Kidney (tissue), 14 donors: ENCODE data around the gene GSK3A. TPM values are rescaled to one million over a fixed set of nuclear protein-coding genes. Genes with fewer than 3 reads are reported as not detected.
A peak's percentile ranks its signal among the peaks of the same experiment; 100 is the strongest.

Source experiments
- DNase-seq, 5 donors: peaks; one replicate each; pipeline ENCODE4 v3.0.0-alpha.2; 2013 to 2020
- FAIRE-seq: peaks from 2 replicates; lab custom pipeline; 2012; peaks lifted over from hg19 to GRCh38; lab: Jason Lieb, UNC
- H3K27ac ChIP-seq, 2 donors: one replicate each; pipeline ENCODE4 v1.7.0; 2013; ENCODE audit warnings: low read depth in 2 of 2, low read length in 2 of 2, inconsistent platforms in 1 of 2
- H3K27me3 ChIP-seq: one replicate; pipeline ENCODE4 v1.7.1; 2013; ENCODE audit warnings: low read length, inconsistent platforms; ENCODE audit not compliant: control insufficient read depth, insufficient read depth
- H3K36me3 ChIP-seq, 3 donors: one replicate each; pipeline versions ENCODE4 v1.7.0 to v1.7.1; 2013; ENCODE audit warnings: low read length in 3 of 3, control low read depth in 1 of 3, inconsistent platforms in 1 of 3; ENCODE audit not compliant: insufficient read depth in 3 of 3, control insufficient read depth in 2 of 3
- H3K4me1 ChIP-seq, 3 donors: one replicate each; pipeline versions ENCODE4 v1.7.0 to v1.7.1; 2013; ENCODE audit warnings: low read length in 3 of 3, inconsistent platforms in 1 of 3, low read depth in 1 of 3; ENCODE audit not compliant: control insufficient read depth in 2 of 3, insufficient read depth in 2 of 3
- H3K4me3 ChIP-seq, 3 donors: one replicate each; pipeline versions ENCODE4 v1.7.0 to v1.8.1; 2013; ENCODE audit warnings: low read length in 3 of 3, control low read depth in 1 of 3, inconsistent platforms in 1 of 3
- H3K9ac ChIP-seq, 3 donors: one replicate each; pipeline versions ENCODE4 v1.7.0 to v1.7.1; 2013; ENCODE audit warnings: low read length in 3 of 3, control low read depth in 1 of 3, inconsistent platforms in 1 of 3
- H3K9me3 ChIP-seq, 3 donors: one replicate each; pipeline versions ENCODE4 v1.7.0 to v1.7.1; 2013; ENCODE audit warnings: low read length in 3 of 3, control low read depth in 1 of 3, inconsistent platforms in 1 of 3; ENCODE audit not compliant: control insufficient read depth in 2 of 3, insufficient read depth in 1 of 3
- intact Hi-C: fragments of 100-400 bp; cut with DNase I; formaldehyde crosslinking; loops from one replicate; pipeline ENCODE4 v1.11.1; 2022
- polyA plus RNA-seq: library from polyadenylated mRNA; stranded (reverse); fragments of 350-450 nt; fragmentation: Illumina TruSeq; extraction: RNeasy Lipid Tissue Mini Kit (QIAGEN cat#74804); gene quantifications from one replicate; pipeline ENCODE4 v1.2.3, GENCODE V29; 2014; ENCODE audit warnings: low read depth, low replicate concordance; ENCODE audit not compliant: insufficient read depth
- total RNA-seq: library from RNA; stranded (reverse); fragmentation: NEBNext Ultra II Directional; extraction: Animal tissue kit (Norgen Biotek cat#: 25700); gene quantifications from one replicate; pipeline ENCODE4 v1.2.1, GENCODE V29; 2021
- TF ChIP-seq, protein P1 (sequence below): IDR thresholded peaks from 3 replicates; pipeline ENCODE4 v1.5.1; 2012; ENCODE audit warnings: mild to moderate bottlenecking, moderate library complexity, borderline replicate concordance; ENCODE audit not compliant: insufficient read depth; ENCODE audit errors: extremely low read depth
- donor health status: control.
- donor health status: control.
- donor health status: control.
- donor health status: control.
- donor health status: control.
- donor health status: DM: yes; HTN: yes; CAD: no.
- donor health status: Normal renal cell carcinoma (clear cell type).

The GSK3A gene
- total and polyA plus RNA-seq, 2 donors from 2014 or later = 39.2 to 57.3 TPM

DNA sequence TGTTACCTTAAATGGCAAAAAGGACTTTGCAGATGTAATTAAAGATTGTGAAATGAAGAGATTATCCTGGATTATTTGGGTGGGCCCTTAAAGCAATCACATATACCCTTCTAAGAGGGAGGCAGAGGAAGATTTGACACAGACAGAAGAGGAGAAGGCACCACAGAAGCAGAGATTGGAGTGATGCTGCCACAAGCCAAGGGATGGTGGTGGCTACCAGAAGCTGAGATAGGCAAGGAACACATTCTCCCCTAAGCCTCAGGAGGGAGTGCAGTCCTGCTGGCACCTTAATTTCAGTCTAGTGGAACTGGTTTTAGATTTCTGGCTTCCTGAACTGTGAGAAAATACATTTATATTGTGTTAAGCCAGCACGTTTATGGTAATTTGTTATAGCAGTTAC, 49.1 kb downstream of the GSK3A start:
- H3K27me3 ChIP-seq = no peaks in the 10 kb centered on the region
- no peaks in the 10 kb centered on the region for H3K4me1 ChIP-seq
- no peaks in the 10 kb centered on the region for H3K9me3 ChIP-seq
- TF ChIP-seq, protein P1, sequence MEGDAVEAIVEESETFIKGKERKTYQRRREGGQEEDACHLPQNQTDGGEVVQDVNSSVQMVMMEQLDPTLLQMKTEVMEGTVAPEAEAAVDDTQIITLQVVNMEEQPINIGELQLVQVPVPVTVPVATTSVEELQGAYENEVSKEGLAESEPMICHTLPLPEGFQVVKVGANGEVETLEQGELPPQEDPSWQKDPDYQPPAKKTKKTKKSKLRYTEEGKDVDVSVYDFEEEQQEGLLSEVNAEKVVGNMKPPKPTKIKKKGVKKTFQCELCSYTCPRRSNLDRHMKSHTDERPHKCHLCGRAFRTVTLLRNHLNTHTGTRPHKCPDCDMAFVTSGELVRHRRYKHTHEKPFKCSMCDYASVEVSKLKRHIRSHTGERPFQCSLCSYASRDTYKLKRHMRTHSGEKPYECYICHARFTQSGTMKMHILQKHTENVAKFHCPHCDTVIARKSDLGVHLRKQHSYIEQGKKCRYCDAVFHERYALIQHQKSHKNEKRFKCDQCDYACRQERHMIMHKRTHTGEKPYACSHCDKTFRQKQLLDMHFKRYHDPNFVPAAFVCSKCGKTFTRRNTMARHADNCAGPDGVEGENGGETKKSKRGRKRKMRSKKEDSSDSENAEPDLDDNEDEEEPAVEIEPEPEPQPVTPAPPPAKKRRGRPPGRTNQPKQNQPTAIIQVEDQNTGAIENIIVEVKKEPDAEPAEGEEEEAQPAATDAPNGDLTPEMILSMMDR = no peak
- H3K4me3 ChIP-seq = no peak overlapping the region
- H3K36me3 ChIP-seq = peaks cover 0 to 6% (median 0%) of the 10 kb centered on the region in 3 donors
- FAIRE-seq = no peak
- DNase-seq = peak in 1 of 5 donors; percentile 9
- H3K9ac ChIP-seq = no peak overlapping the region
- intact Hi-C loops = no loop called here
- H3K27ac ChIP-seq = no peak overlapping the region

DNA sequence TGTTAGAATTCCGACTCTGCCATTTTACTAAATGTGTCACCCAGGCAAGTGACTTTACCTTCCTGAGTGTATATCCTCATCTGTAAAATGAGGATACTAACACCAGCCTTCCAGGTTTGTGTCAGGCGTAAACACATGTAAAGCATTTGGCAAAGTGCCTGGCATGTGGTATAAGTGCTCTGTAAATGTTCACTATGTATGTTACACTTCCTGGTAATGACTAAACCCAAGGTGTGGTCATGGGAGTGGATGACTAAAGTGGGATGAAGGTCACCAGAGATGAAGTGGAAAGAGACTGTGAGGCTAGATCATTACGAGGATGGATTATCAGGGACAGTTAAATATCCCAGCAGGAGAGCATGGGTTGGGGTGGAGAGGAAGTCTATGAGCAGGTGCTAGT, 50.5 kb downstream of the GSK3A start:
- TF ChIP-seq, protein P1 = no peak
- no peak for FAIRE-seq

DNA sequence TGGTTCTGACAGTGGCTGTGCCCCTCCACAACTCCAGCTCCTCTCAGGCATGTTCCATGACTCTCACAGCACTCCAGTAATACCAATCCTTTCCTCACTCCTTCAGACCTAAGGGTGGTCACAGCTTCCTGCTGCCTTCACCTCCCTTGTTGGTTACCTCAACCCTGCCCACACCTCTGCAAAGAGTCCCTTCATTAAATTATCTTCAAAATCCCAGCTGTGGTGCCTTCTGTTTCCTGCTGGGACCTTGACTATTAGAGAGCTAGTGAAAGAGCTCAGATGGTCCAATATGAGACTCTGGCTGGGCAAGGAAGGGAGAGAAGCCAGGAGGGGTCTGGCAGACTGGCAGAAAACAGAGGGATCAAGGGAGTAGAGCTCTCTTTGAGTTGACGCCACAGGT, 51.1 kb downstream of the GSK3A start:
- Histone ChIP-seq H3K9ac (no peak overlapping the region), H3K36me3 (no peaks in the 10 kb centered on the region), H3K27me3 (no peaks in the 10 kb centered on the region), H3K4me1 (no peaks in the 10 kb centered on the region), H3K9me3 (no peaks in the 10 kb centered on the region), H3K27ac (no peak overlapping the region), H3K4me3 (no peak overlapping the region)
- TF ChIP-seq, protein P1 = no peak
- FAIRE-seq (no peak), DNase-seq (peak in 1 of 5 donors; percentile 8)
- intact Hi-C loops = no loop called here

More for the DNA sequence above, 50.5 kb downstream of the GSK3A start:
- no peaks in the 10 kb centered on the region for H3K9me3 ChIP-seq
- peak in 1 of 5 donors; percentile 24 for DNase-seq
- H3K36me3 ChIP-seq = no peaks in the 10 kb centered on the region
- H3K27me3 ChIP-seq = no peaks in the 10 kb centered on the region
- H3K4me1 ChIP-seq = no peaks in the 10 kb centered on the region
- no peak overlapping the region for H3K9ac ChIP-seq
- no peak overlapping the region for H3K27ac ChIP-seq
- H3K4me3 ChIP-seq = no peak overlapping the region
- intact Hi-C loops = no loop called here

DNA sequence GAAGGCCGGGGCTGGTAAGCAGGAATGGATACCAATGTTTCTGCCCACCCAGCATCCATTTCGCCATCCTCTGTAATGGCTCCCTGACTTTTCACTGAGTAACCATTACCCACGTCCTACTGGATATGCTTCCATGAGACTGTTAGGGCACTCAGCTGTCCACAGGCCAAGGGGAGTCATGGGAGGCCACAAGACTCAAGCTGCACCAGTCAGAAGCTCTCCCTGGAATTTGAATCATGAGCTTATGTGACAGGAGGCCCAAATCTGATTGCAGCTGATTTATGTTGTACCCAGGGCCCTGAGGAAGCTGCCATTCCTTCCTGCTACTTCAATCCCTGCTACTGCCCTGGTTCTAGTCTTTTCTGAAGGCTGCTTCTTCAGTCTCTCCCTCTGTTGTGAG, 53.3 kb downstream of the GSK3A start:
- no peak overlapping the region for H3K27ac ChIP-seq
- intact Hi-C loops = no loop called here
- H3K27me3 ChIP-seq = no peaks in the 10 kb centered on the region
- FAIRE-seq (no peak), DNase-seq (peak in 1 of 5 donors; percentile 4)
- H3K4me1 ChIP-seq = no peaks in the 10 kb centered on the region
- no peaks in the 10 kb centered on the region for H3K9me3 ChIP-seq
- H3K9ac ChIP-seq = no peak overlapping the region
- H3K4me3 ChIP-seq = no peak overlapping the region
- H3K36me3 ChIP-seq = no peaks in the 10 kb centered on the region
- TF ChIP-seq, protein P1 = no peak
